CD4-positive, alpha-beta T cell (primary cell): ENCODE data around the gene NTRK1. TPM values are rescaled to one million over a fixed set of nuclear protein-coding genes. Genes with fewer than 3 reads are reported as not detected.
A peak's percentile ranks its signal among the peaks of the same experiment; 100 is the strongest.

Experiments used
- ATAC-seq: fragments of 200-7000 bp; cut with Tn5 transposase; one replicate; pipeline ENCODE4 v1.10.0; 2022; ENCODE audit warnings: mild to moderate bottlenecking; ENCODE audit not compliant: poor library complexity
- CTCF ChIA-PET: fragments of 350-600 bp; sonication (Branson Sonifier 250); formaldehyde crosslinking; loops from one replicate; lab custom pipeline; 2021; ENCODE audit warnings: antibody characterized with exemption, inconsistent platforms; lab: Charles Lee
- POLR2A ChIA-PET: fragments of 350-600 bp; sonication (Branson Sonifier 250); formaldehyde crosslinking; loops from one replicate; lab custom pipeline; 2021; ENCODE audit warnings: antibody characterized with exemption, inconsistent platforms; lab: Charles Lee
- DNase-seq, 14 experiments: peaks; one replicate each; pipeline ENCODE4 v3.0.0-alpha.2; 2013 to 2020; ENCODE audit warnings: mixed read lengths in 2 of 14
- H3K27ac ChIP-seq, 2 donors: one replicate each; pipeline versions ENCODE4 v1.5.1 to v1.7.0; 2013; ENCODE audit warnings: low read length in 2 of 2, low read depth in 1 of 2, mild to moderate bottlenecking in 1 of 2
- H3K27me3 ChIP-seq, 2 experiments: 1 replicate in 1 of 2; 2 replicates in 1 of 2; pipeline versions ENCODE4 v1.6.1 to v1.7.0; 2013; ENCODE audit warnings: low read length in 2 of 2, control low read depth in 1 of 2, mild to moderate bottlenecking in 1 of 2, moderate library complexity in 1 of 2; ENCODE audit not compliant: insufficient read depth in 2 of 2, control insufficient read depth in 1 of 2
- H3K36me3 ChIP-seq: one replicate; pipeline ENCODE4 v1.6.1; 2013; ENCODE audit warnings: low read length, control low read depth; ENCODE audit not compliant: insufficient read depth
- H3K4me1 ChIP-seq: one replicate; pipeline ENCODE4 v1.6.1; 2013; ENCODE audit warnings: low read length, control low read depth; ENCODE audit not compliant: insufficient read depth
- H3K4me3 ChIP-seq: one replicate; pipeline ENCODE4 v1.5.1; 2013; ENCODE audit warnings: mild to moderate bottlenecking, low read length, moderate library complexity
- H3K9me3 ChIP-seq, 2 experiments: 1 replicate in 1 of 2; 2 replicates in 1 of 2; pipeline versions ENCODE4 v1.6.1 to v1.7.0; 2013; ENCODE audit warnings: low read length in 2 of 2, mild to moderate bottlenecking in 2 of 2, control low read depth in 1 of 2, moderate library complexity in 1 of 2; ENCODE audit not compliant: control insufficient read depth in 1 of 2, insufficient read depth in 1 of 2
- H3K27ac Mint-ChIP-seq: one replicate; pipeline ENCODE4 v1.8.0; 2020; ENCODE audit warnings: mixed read lengths
- H3K27me3 Mint-ChIP-seq: one replicate; pipeline ENCODE4 v1.8.0; 2021; ENCODE audit warnings: mixed read lengths
- H3K36me3 Mint-ChIP-seq: one replicate; pipeline ENCODE4 v1.8.0; 2021; ENCODE audit warnings: low read depth, mixed read lengths
- H3K4me1 Mint-ChIP-seq: one replicate; pipeline ENCODE4 v1.8.0; 2021; ENCODE audit warnings: low read depth, mixed read lengths
- H3K4me3 Mint-ChIP-seq: one replicate; pipeline ENCODE4 v1.8.0; 2020; ENCODE audit warnings: mild to moderate bottlenecking, mixed read lengths
- H3K9me3 Mint-ChIP-seq: one replicate; pipeline ENCODE4 v1.8.0; 2020; ENCODE audit warnings: mixed read lengths
- CTCF ChIP-seq: fragments of 200-600 bp; IDR thresholded peaks from one replicate; pipeline ENCODE4 v1.8.0; 2022; ENCODE audit warnings: antibody characterized with exemption, mild to moderate bottlenecking
- intact Hi-C, 2 experiments: fragments of 100-400 bp; cut with DNase I in 1 of 2; cut with micrococcal nuclease in 1 of 2; formaldehyde crosslinking; loops; one replicate each; pipeline versions ENCODE4 v1.15.1 to v1.9.0; 2023 to 2025; cut with DNase I, micrococcal nuclease
- total RNA-seq, 174 experiments: library from RNA in 2 of 174; stranded (reverse) in 2 of 174; gene quantifications; one replicate each; pipeline ENCODE4 v1.2.3 and lab custom pipeline; 2021 to 2026

The NTRK1 gene
- total RNA-seq, 2 experiments from 2014 or later: 0.42 to 0.52 TPM

GRCh38 chr1:156927215-156928042 lies 66.8 kb downstream of the NTRK1 start:
- H3K27ac Mint-ChIP-seq: no peak overlapping the region
- intact Hi-C loops: loop anchor here (1.0 to 10.0 kb wide), 6 partner anchors 35 to 243 kb away; partner anchors contain the start of gene PEAR1 (in 1 of the 2)
- no peaks in the 10 kb centered on the region for H3K36me3 ChIP-seq
- H3K4me1 Mint-ChIP-seq: peaks cover 37% of the 10 kb centered on the region
- H3K36me3 Mint-ChIP-seq: no peaks in the 10 kb centered on the region
- peak; percentile 43 to 78 (median 58) for DNase-seq
- H3K4me1 ChIP-seq: peaks cover 24% of the 10 kb centered on the region
- H3K9me3 ChIP-seq: peaks cover 0 to 19% of the 10 kb centered on the region in 2 experiments
- H3K27me3 Mint-ChIP-seq: peaks cover 94% of the 10 kb centered on the region
- H3K27ac ChIP-seq: no peak overlapping the region
- H3K9me3 Mint-ChIP-seq: no peaks in the 10 kb centered on the region
- peak overlapping the region; percentile 9 for H3K4me3 ChIP-seq
- peak; percentile 58 for TF ChIP-seq CTCF
- ChIA-PET POLR2A (interaction anchor here (0.6 to 1.6 kb wide), 3 partner anchors 10 to 36 kb away, joined by 3 to 5 read pairs (median 4); no protein-coding TSS in a partner anchor), CTCF (interaction anchor here (1.1 to 2.4 kb wide), 11 partner anchors 10 to 238 kb away, joined by 3 to 11 read pairs (median 5); partner anchors contain the start of gene NTRK1)
- H3K27me3 ChIP-seq: peaks cover 57 to 81% of the 10 kb centered on the region in 2 experiments
- no peak overlapping the region for H3K4me3 Mint-ChIP-seq
- ATAC-seq: peak; percentile 84

GRCh38 chr1:156928043-156928602 lies 67.5 kb downstream of the NTRK1 start:
- peaks cover 94% of the 10 kb centered on the region for H3K27me3 Mint-ChIP-seq
- no peak for TF ChIP-seq CTCF
- no peaks in the 10 kb centered on the region for H3K9me3 Mint-ChIP-seq
- Histone ChIP-seq H3K27ac (no peak overlapping the region), H3K36me3 (no peaks in the 10 kb centered on the region), H3K4me3 (no peak overlapping the region), H3K9me3 (peaks cover 0 to 19% of the 10 kb centered on the region in 2 experiments), H3K4me1 (peaks cover 24% of the 10 kb centered on the region), H3K27me3 (peaks cover 50 to 74% of the 10 kb centered on the region in 2 experiments)
- ATAC-seq (peak; percentile 24), DNase-seq (no peak)
- intact Hi-C loops: loop anchor here (1.0 to 10.0 kb wide), 4 partner anchors 131 to 243 kb away; no protein-coding TSS in a partner anchor
- no peak overlapping the region for H3K27ac Mint-ChIP-seq
- H3K4me3 Mint-ChIP-seq: peak overlapping the region; percentile 43
- H3K36me3 Mint-ChIP-seq: no peaks in the 10 kb centered on the region
- ChIA-PET CTCF (interaction anchor here (1.1 to 2.4 kb wide), 11 partner anchors 11 to 239 kb away, joined by 3 to 11 read pairs (median 5); partner anchors contain the start of gene NTRK1), POLR2A (interaction anchor here (0.6 to 1.6 kb wide), 3 partner anchors 9 to 35 kb away, joined by 3 to 5 read pairs (median 4); no protein-coding TSS in a partner anchor)
- H3K4me1 Mint-ChIP-seq: peaks cover 34% of the 10 kb centered on the region

GRCh38 chr1:156929596-156930238 lies 69.1 kb downstream of the NTRK1 start:
- Mint-ChIP-seq H3K4me3 (no peak overlapping the region), H3K9me3 (no peaks in the 10 kb centered on the region), H3K27me3 (peaks cover 79% of the 10 kb centered on the region), H3K27ac (no peak overlapping the region), H3K4me1 (peaks cover 29% of the 10 kb centered on the region), H3K36me3 (no peaks in the 10 kb centered on the region)
- ChIA-PET POLR2A (no interaction called here), CTCF (interaction anchor here (0.6 kb wide), 1 partner anchor 37 kb away, joined by 3 read pairs; no protein-coding TSS in a partner anchor)
- intact Hi-C loops: loop anchor here (2.0 to 10.0 kb wide), 3 partner anchors 132 to 245 kb away; no protein-coding TSS in a partner anchor
- TF ChIP-seq CTCF: no peak
- Histone ChIP-seq H3K4me3 (no peak overlapping the region), H3K27me3 (peaks cover 38 to 58% of the 10 kb centered on the region in 2 experiments), H3K36me3 (no peaks in the 10 kb centered on the region), H3K27ac (no peak overlapping the region), H3K4me1 (peaks cover 12% of the 10 kb centered on the region), H3K9me3 (peaks cover 0 to 12% of the 10 kb centered on the region in 2 experiments)
- ATAC-seq (no peak), DNase-seq (no peak)
